H1 (cell line): ENCODE data around the gene F8. TPM values are rescaled to one million over a fixed set of nuclear protein-coding genes. Genes with fewer than 3 reads are reported as not detected.

ENCODE experiments used
- CTCF ChIA-PET: fragments of 300-600 bp; sonication (Branson Sonifier 250); formaldehyde crosslinking; loops from one replicate; lab custom pipeline; 2021; ENCODE audit not compliant: partially characterized antibody; lab: Charles Lee
- POLR2A ChIA-PET: fragments of 300-600 bp; sonication (Branson Sonifier 250); formaldehyde crosslinking; loops from one replicate; lab custom pipeline; 2021; ENCODE audit warnings: inconsistent platforms; ENCODE audit not compliant: partially characterized antibody; lab: Charles Lee
- DNase-seq, 2 experiments: peaks; one replicate each; pipeline versions ENCODE4 v3.0.0 to v3.0.0-alpha.2; 2010 to 2022; ENCODE audit warnings: low spot score in 2 of 2, low read depth in 1 of 2, mixed read lengths in 1 of 2
- FAIRE-seq: peaks from 2 replicates; lab custom pipeline; 2011; peaks lifted over from hg19 to GRCh38; lab: Jason Lieb, UNC
- H2AFZ ChIP-seq: 2 replicates; pipeline ENCODE4 v1.8.1; 2012; ENCODE audit warnings: low read length, inconsistent platforms
- H2AK5ac ChIP-seq: 2 replicates; pipeline ENCODE4 v1.6.1; 2013; ENCODE audit warnings: low read depth, low read length
- H2BK120ac ChIP-seq: replicated peaks from 2 replicates; pipeline ENCODE3; 2013; ENCODE audit warnings: low read depth, low read length, inconsistent platforms
- H2BK12ac ChIP-seq: 2 replicates; pipeline ENCODE4 v1.6.1; 2013; ENCODE audit warnings: low read depth, low read length
- H2BK15ac ChIP-seq: 2 replicates; pipeline ENCODE4 v1.6.1; 2013; ENCODE audit warnings: low read length
- H2BK20ac ChIP-seq: 2 replicates; pipeline ENCODE4 v1.6.1; 2013; ENCODE audit warnings: low read length
- H2BK5ac ChIP-seq: 2 replicates; pipeline ENCODE4 v1.6.1; 2013; ENCODE audit warnings: low read depth, low read length
- H3K14ac ChIP-seq: 2 replicates; pipeline ENCODE4 v1.6.1; 2013; ENCODE audit warnings: inconsistent platforms; ENCODE audit not compliant: insufficient read length
- H3K18ac ChIP-seq: 2 replicates; pipeline ENCODE4 v1.6.1; 2013; ENCODE audit warnings: low read length; ENCODE audit errors: extremely low read depth
- H3K23ac ChIP-seq: 2 replicates; pipeline ENCODE4 v1.6.1; 2013; ENCODE audit warnings: inconsistent platforms; ENCODE audit not compliant: insufficient read length
- H3K23me2 ChIP-seq: 2 replicates; pipeline ENCODE4 v1.6.1; 2013; ENCODE audit warnings: low read depth, low read length
- H3K27ac ChIP-seq: 2 replicates; pipeline ENCODE4 v1.6.1; 2011; ENCODE audit warnings: low read depth, low read length, inconsistent platforms
- H3K27me3 ChIP-seq, 4 experiments: replicated peaks in 1 of 4; 1 replicate in 1 of 4; 2 replicates in 3 of 4; pipeline versions ENCODE4 v1.6.1 to v1.8.1; 2011 to 2013; ENCODE audit warnings: low read length in 3 of 4, mild to moderate bottlenecking in 3 of 4, inconsistent platforms in 2 of 4, mixed read lengths in 2 of 4, moderate library complexity in 1 of 4; ENCODE audit not compliant: control insufficient read depth in 3 of 4, insufficient read depth in 3 of 4; ENCODE audit errors: extremely low read depth in 1 of 4
- H3K36me3 ChIP-seq, 4 experiments: 2 replicates each; pipeline versions ENCODE4 v1.6.1 to v1.8.1; 2011 to 2013; ENCODE audit warnings: mild to moderate bottlenecking in 4 of 4, low read length in 3 of 4, moderate library complexity in 2 of 4, control low read depth in 1 of 4, inconsistent platforms in 1 of 4; ENCODE audit not compliant: insufficient read depth in 4 of 4, control insufficient read depth in 2 of 4
- H3K4ac ChIP-seq: replicated peaks from 2 replicates; pipeline ENCODE3; 2013; ENCODE audit warnings: low read length, low read depth, mixed read lengths, inconsistent platforms; ENCODE audit not compliant: insufficient read length
- H3K4me1 ChIP-seq, 4 experiments: replicated peaks in 1 of 4; 1 replicate in 1 of 4; 2 replicates in 3 of 4; pipeline versions ENCODE4 v1.6.1 to v1.8.1; 2011 to 2013; ENCODE audit warnings: low read length in 3 of 4, inconsistent platforms in 2 of 4, mixed read lengths in 1 of 4; ENCODE audit not compliant: insufficient read depth in 4 of 4, control insufficient read depth in 3 of 4
- H3K4me2 ChIP-seq, 2 experiments: 2 replicates each; pipeline versions ENCODE4 v1.6.1 to v1.8.1; 2011 to 2013; ENCODE audit warnings: low read depth in 2 of 2, low read length in 2 of 2, control low read depth in 1 of 2, inconsistent platforms in 1 of 2, mild to moderate bottlenecking in 1 of 2; ENCODE audit not compliant: insufficient read depth in 1 of 2
- H3K4me3 ChIP-seq, 4 experiments: fragments of 200-600, 300-600 bp in 1 of 4; sonication (generic), shearing (Covaris generic), sonication (Bioruptor Twin) in 1 of 4; 2 replicates each; pipeline versions ENCODE4 v1.5.1 to v1.8.1; 2011 to 2016; ENCODE audit warnings: low read length in 4 of 4, low read depth in 3 of 4, control low read depth in 2 of 4, inconsistent platforms in 2 of 4, mild to moderate bottlenecking in 2 of 4, mixed read lengths in 1 of 4, moderate library complexity in 1 of 4; ENCODE audit not compliant: insufficient read depth in 2 of 4; ENCODE audit errors: extremely low read depth in 1 of 4
- H3K56ac ChIP-seq: replicated peaks from 2 replicates; pipeline ENCODE3; 2013; ENCODE audit warnings: low read depth, mild to moderate bottlenecking, mixed read lengths, low read length, inconsistent platforms; ENCODE audit not compliant: insufficient read length
- H3K79me1 ChIP-seq: 2 replicates; pipeline ENCODE4 v1.6.1; 2013; ENCODE audit warnings: low read depth, low read length, control low read depth
- H3K79me2 ChIP-seq, 2 experiments: 2 replicates each; pipeline versions ENCODE4 v1.6.1 to v1.8.1; 2012 to 2013; ENCODE audit warnings: low read length in 2 of 2, mild to moderate bottlenecking in 2 of 2, inconsistent platforms in 1 of 2; ENCODE audit not compliant: insufficient read depth in 2 of 2, control insufficient read depth in 1 of 2
- H3K9ac ChIP-seq, 4 experiments: replicated peaks in 1 of 4; 1 replicate in 1 of 4; 2 replicates in 3 of 4; pipeline versions ENCODE4 v1.6.1 to v1.8.1; 2011 to 2013; ENCODE audit warnings: low read depth in 3 of 4, low read length in 3 of 4, control low read depth in 2 of 4, mild to moderate bottlenecking in 2 of 4, moderate library complexity in 2 of 4, inconsistent platforms in 1 of 4; ENCODE audit errors: extremely low read depth in 1 of 4
- H3K9me3 ChIP-seq, 2 experiments: 2 replicates each; pipeline versions ENCODE4 v1.6.1 to v1.8.1; 2012 to 2013; ENCODE audit warnings: mild to moderate bottlenecking in 2 of 2, moderate library complexity in 2 of 2, control low read depth in 1 of 2, inconsistent platforms in 1 of 2, low read depth in 1 of 2, low read length in 1 of 2, mixed read lengths in 1 of 2; ENCODE audit not compliant: insufficient read depth in 2 of 2
- H4K20me1 ChIP-seq, 2 experiments: replicated peaks in 1 of 2; 2 replicates each; pipeline versions ENCODE3 to v1.8.1; 2011 to 2013; ENCODE audit warnings: inconsistent platforms in 2 of 2, low read length in 2 of 2, mild to moderate bottlenecking in 1 of 2; ENCODE audit not compliant: insufficient read depth in 2 of 2, control insufficient read depth in 1 of 2
- H4K5ac ChIP-seq: 2 replicates; pipeline ENCODE4 v1.6.1; 2013; ENCODE audit warnings: low read length, low read depth, mixed read lengths, inconsistent platforms; ENCODE audit not compliant: insufficient read length
- H4K8ac ChIP-seq: 2 replicates; pipeline ENCODE4 v1.8.0; 2013; ENCODE audit warnings: mild to moderate bottlenecking, moderate library complexity, low read length, inconsistent platforms; ENCODE audit not compliant: insufficient read depth; ENCODE audit errors: extremely low read depth
- H4K91ac ChIP-seq: replicated peaks from 2 replicates; pipeline ENCODE3; 2013; ENCODE audit warnings: low read length, mixed read lengths, inconsistent platforms; ENCODE audit not compliant: insufficient read length
- CHD1 ChIP-seq: IDR thresholded peaks from 2 replicates; pipeline ENCODE4 v1.6.1; 2012; ENCODE audit warnings: low read depth, low read length, improper control_type of control experiment
- GABPA ChIP-seq: IDR thresholded peaks from 2 replicates; pipeline ENCODE4 v1.6.1; 2011; ENCODE audit warnings: mild to moderate bottlenecking, low read length, moderate library complexity, borderline replicate concordance; ENCODE audit not compliant: insufficient read depth
- HDAC2 ChIP-seq, 2 experiments: fragments of 300-600 bp in 1 of 2; sonication (generic) in 1 of 2; IDR thresholded peaks; 2 replicates each; pipeline ENCODE4 v1.6.1; 2011 to 2012; ENCODE audit warnings: low read depth in 2 of 2, low read length in 2 of 2, mild to moderate bottlenecking in 2 of 2, moderate library complexity in 2 of 2, borderline replicate concordance in 1 of 2, inconsistent platforms in 1 of 2
- HDAC6 ChIP-seq: IDR thresholded peaks from one replicate; pipeline ENCODE4 v1.7.1; 2012; ENCODE audit warnings: low read depth, mild to moderate bottlenecking, inconsistent platforms, low read length, moderate library complexity
- NRF1 ChIP-seq: IDR thresholded peaks from 2 replicates; pipeline ENCODE4 v1.6.1; 2011; ENCODE audit warnings: mild to moderate bottlenecking, low read depth, low read length, improper control_type of control experiment
- POLR2A ChIP-seq, 2 experiments: IDR thresholded peaks; 1 replicate in 1 of 2; 2 replicates in 1 of 2; pipeline ENCODE4 v1.6.1; 2011; ENCODE audit warnings: low read depth in 2 of 2, low read length in 2 of 2, mild to moderate bottlenecking in 2 of 2; ENCODE audit errors: control extremely low read depth in 1 of 2
- RFX5 ChIP-seq: IDR thresholded peaks from 2 replicates; pipeline ENCODE4 v1.6.1; 2011; ENCODE audit warnings: low read depth, low read length, improper control_type of control experiment, borderline replicate concordance
- RXRA ChIP-seq: IDR thresholded peaks from 2 replicates; pipeline ENCODE4 v1.6.1; 2011; ENCODE audit warnings: low read depth, mild to moderate bottlenecking, low read length, moderate library complexity; ENCODE audit not compliant: insufficient read depth
- TCF12 ChIP-seq: IDR thresholded peaks from 2 replicates; pipeline ENCODE4 v1.6.1; 2011; ENCODE audit warnings: low read depth, mild to moderate bottlenecking, low read length
- WGBS, 2 experiments: shearing (Covaris generic) in 1 of 2; methylation state at CpG; one replicate each; pipeline versions ENCODE4 v1.1.6 to v1.1.7; 2013 to 2015; ENCODE audit warnings: low lambda C conversion rate in 2 of 2, mixed read lengths in 2 of 2, inconsistent platforms in 1 of 2, low coverage in 1 of 2, missing lambda C conversion rate in 1 of 2; ENCODE audit not compliant: insufficient replicate concordance in 2 of 2, insufficient coverage in 1 of 2, insufficient read length in 1 of 2; ENCODE audit errors: extremely low coverage in 1 of 2, missing lambda C conversion rate in 1 of 2; 5-methylcytosine and 5-hydroxymethylcytosine counted together
- polyA plus RNA-seq, 7 experiments: library from polyadenylated mRNA; depleted of rRNA in 3 of 7; stranded (reverse) in 5 of 7; unstranded in 2 of 7; fragments of >200 nt in 5 of 7; fragments of 200-250 nt in 2 of 7; gene quantifications; 1 replicate in 5 of 7; 2 replicates in 1 of 7; 4 replicates in 1 of 7; pipeline versions ENCODE4 v1.2.1 to v1.2.3, GENCODE V29; 2011 to 2013; ENCODE audit warnings: missing spikeins in 2 of 7, mixed read lengths in 2 of 7
- total RNA-seq: library from RNA; stranded (reverse); fragmentation: NEBNext Ultra II Directional; extraction: Animal tissue kit (Norgen Biotek cat#: 25700); gene quantifications from 2 replicates; pipeline ENCODE4 v1.2.1, GENCODE V29; 2021

The F8 gene
- total and polyA plus RNA-seq, 2 of the 8 experiments (the other 6 are each of a cell fraction or from before 2014, with no cell fraction given): 1.1 to 2.6 TPM

- no peak overlapping the region for H3K4me2 ChIP-seq
- H4K91ac ChIP-seq: no peak overlapping the region
- H3K4me3 ChIP-seq: no peak overlapping the region
- H3K23me2 ChIP-seq: no peaks in the 10 kb centered on the region
- H2BK15ac ChIP-seq: no peak overlapping the region
- no peak overlapping the region for H2BK120ac ChIP-seq
- no peaks in the 10 kb centered on the region for H3K79me1 ChIP-seq
- H2AK5ac ChIP-seq: no peak overlapping the region
- H3K14ac ChIP-seq: no peak overlapping the region
- no peaks in the 10 kb centered on the region; a peak in 2 of 7 replicates for H3K4me1 ChIP-seq
- no peak overlapping the region for H3K23ac ChIP-seq
- FAIRE-seq (peak; percentile 71), DNase-seq (no peak)
- no peak overlapping the region for H3K9ac ChIP-seq
- no peak overlapping the region for H2BK12ac ChIP-seq
- ChIA-PET CTCF (interaction anchor here (1.0 to 2.0 kb wide), 3 partner anchors 9 to 68 kb away, joined by 3 to 5 read pairs (median 4); no protein-coding TSS in a partner anchor), POLR2A (no interaction called here)
- 91% methylated on average over 3 of the region's 3 CpGs; no CpG with 5 or more reads in 1 of the 2 experiments for WGBS, 2 experiments
- no peaks in the 10 kb centered on the region for H4K20me1 ChIP-seq
- H3K36me3 ChIP-seq: no peaks in the 10 kb centered on the region
- H3K56ac ChIP-seq: no peak overlapping the region
- H4K5ac ChIP-seq: no peak overlapping the region
- H3K79me2 ChIP-seq: no peaks in the 10 kb centered on the region
- no peak overlapping the region for H2BK20ac ChIP-seq
- no peak overlapping the region for H2AFZ ChIP-seq
- H3K27ac ChIP-seq: no peak overlapping the region
- H4K8ac ChIP-seq: no peak overlapping the region
- H3K4ac ChIP-seq: no peak overlapping the region
- no peak overlapping the region for H3K18ac ChIP-seq
- no peak overlapping the region for H2BK5ac ChIP-seq
- no peaks in the 10 kb centered on the region for H3K9me3 ChIP-seq
- no peaks in the 10 kb centered on the region for H3K27me3 ChIP-seq
- TF ChIP-seq POLR2A (IDR thresholded peaks at IDR 0.05; ENCODE audit: control extremely low read depth in 1 of 2, low read depth in 2 of 2, low read length in 2 of 2) (no peak), CHD1 (no peak), RFX5 (no peak), RXRA (no peak), HDAC2 (IDR thresholded peaks at IDR 0.05; ENCODE audit: borderline replicate concordance in 1 of 2, low read depth in 2 of 2, low read length in 2 of 2) (no peak), GABPA (no peak), NRF1 (no peak), TCF12 (no peak), HDAC6 (no peak)
Observed at GRCh38 chrX:154988719-154989118, 33.8 kb downstream of the F8 start.
